Measurements from ENCODE around the gene MCF2L2. TPM values are rescaled to one million over a fixed set of nuclear protein-coding genes. Genes with fewer than 3 reads are reported as not detected.

The MCF2L2 gene
- total RNA-seq, 1 experiment from 2014 or later, result 3.9 TPM

DNA sequence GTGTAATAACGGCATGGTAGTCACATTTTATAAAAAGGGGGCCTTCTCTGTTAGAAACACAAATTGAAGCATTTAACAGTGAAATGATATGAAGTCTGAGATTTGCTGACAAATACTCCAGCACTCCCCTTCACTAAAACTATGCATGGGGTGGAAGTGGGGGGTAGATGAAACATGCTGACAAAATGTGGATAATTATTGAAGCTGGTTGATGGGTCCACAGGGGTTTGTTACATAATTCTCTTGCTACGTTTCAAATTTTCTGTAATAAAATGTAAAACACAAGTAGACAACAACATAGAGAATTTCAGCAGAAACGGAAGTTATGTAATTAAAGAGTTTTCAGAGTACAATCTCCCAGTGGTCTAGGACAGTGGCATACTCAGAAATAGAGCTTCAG, 37.0 kb downstream of the MCF2L2 start:
- BruUV-seq (replicated peaks), result no TSS peak

DNA sequence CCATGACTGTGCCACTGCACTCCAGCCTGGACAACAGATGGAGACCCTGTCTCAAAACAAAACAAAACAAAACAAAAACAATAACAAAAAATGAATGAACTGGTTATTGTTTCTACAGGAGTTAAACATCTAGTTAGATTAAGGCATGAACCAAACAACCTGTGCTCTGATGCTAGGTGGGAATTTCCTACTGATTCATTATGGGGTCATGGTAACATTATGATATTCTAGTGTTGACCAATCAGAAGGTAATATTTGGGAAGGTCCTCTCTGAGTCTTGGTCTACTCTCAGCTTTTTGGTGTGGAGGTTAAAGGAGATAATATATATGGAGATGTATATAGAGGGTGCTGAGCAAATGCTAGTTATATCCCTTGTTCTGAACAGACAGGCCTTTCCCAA, 37.6 kb downstream of the MCF2L2 start:
- no TSS peak for BruUV-seq (replicated peaks)
- Mint-ChIP-seq H3K27me3 (ENCODE audit: insufficient read depth, unreplicated experiment) (no peaks in the 10 kb centered on the region), H3K27ac (ENCODE audit: unreplicated experiment) (no peak overlapping the region), H3K9me3 (ENCODE audit: unreplicated experiment) (no peaks in the 10 kb centered on the region), H3K4me1 (ENCODE audit: low read depth, unreplicated experiment) (no peaks in the 10 kb centered on the region), H3K36me3 (ENCODE audit: insufficient read depth, unreplicated experiment) (no peaks in the 10 kb centered on the region), H3K4me3 (ENCODE audit: unreplicated experiment) (no peak overlapping the region)
- Histone ChIP-seq H3K27me3 (replicated peaks; ENCODE audit: control insufficient read depth, insufficient read depth, low read length) (no peaks in the 10 kb centered on the region), H3K4me1 (peaks cover 10% of the 10 kb centered on the region), H3K4me3 (ENCODE audit: low read depth, low read length) (no peak overlapping the region), H3K36me3 (ENCODE audit: control insufficient read depth, insufficient read depth, low read length) (no peaks in the 10 kb centered on the region), H3K9me3 (no peaks in the 10 kb centered on the region)
- no peak for DNase-seq
- CTCF ChIA-PET, result no interaction called here
- TF ChIP-seq, protein P1, sequence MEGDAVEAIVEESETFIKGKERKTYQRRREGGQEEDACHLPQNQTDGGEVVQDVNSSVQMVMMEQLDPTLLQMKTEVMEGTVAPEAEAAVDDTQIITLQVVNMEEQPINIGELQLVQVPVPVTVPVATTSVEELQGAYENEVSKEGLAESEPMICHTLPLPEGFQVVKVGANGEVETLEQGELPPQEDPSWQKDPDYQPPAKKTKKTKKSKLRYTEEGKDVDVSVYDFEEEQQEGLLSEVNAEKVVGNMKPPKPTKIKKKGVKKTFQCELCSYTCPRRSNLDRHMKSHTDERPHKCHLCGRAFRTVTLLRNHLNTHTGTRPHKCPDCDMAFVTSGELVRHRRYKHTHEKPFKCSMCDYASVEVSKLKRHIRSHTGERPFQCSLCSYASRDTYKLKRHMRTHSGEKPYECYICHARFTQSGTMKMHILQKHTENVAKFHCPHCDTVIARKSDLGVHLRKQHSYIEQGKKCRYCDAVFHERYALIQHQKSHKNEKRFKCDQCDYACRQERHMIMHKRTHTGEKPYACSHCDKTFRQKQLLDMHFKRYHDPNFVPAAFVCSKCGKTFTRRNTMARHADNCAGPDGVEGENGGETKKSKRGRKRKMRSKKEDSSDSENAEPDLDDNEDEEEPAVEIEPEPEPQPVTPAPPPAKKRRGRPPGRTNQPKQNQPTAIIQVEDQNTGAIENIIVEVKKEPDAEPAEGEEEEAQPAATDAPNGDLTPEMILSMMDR (IDR thresholded peaks at IDR 0.05; ENCODE audit: insufficient read depth in 1 of 2, low read depth in 1 of 2, low read length in 1 of 2, severe bottlenecking in 1 of 2, unreplicated experiment in 1 of 2), result no peak
- POLR2A ChIA-PET, result no interaction called here
- intact Hi-C loops (cut with micrococcal nuclease; ENCODE audit: unreplicated experiment), result loop anchor here (5.0 kb wide), 1 partner anchor 56 kb away; no protein-coding TSS in a partner anchor

More for the DNA sequence above, 37.0 kb downstream of the MCF2L2 start:
- Mint-ChIP-seq H3K4me3 (ENCODE audit: unreplicated experiment) (no peak overlapping the region), H3K27me3 (ENCODE audit: insufficient read depth, unreplicated experiment) (no peaks in the 10 kb centered on the region), H3K27ac (ENCODE audit: unreplicated experiment) (no peak overlapping the region), H3K36me3 (ENCODE audit: insufficient read depth, unreplicated experiment) (no peaks in the 10 kb centered on the region), H3K4me1 (ENCODE audit: low read depth, unreplicated experiment) (no peaks in the 10 kb centered on the region), H3K9me3 (ENCODE audit: unreplicated experiment) (no peaks in the 10 kb centered on the region)
- POLR2A ChIA-PET, result no interaction called here
- Histone ChIP-seq H3K9me3 (no peaks in the 10 kb centered on the region), H3K4me3 (ENCODE audit: low read depth, low read length) (no peak overlapping the region), H3K27me3 (replicated peaks; ENCODE audit: control insufficient read depth, insufficient read depth, low read length) (no peaks in the 10 kb centered on the region), H3K4me1 (peaks cover 9% of the 10 kb centered on the region), H3K36me3 (ENCODE audit: control insufficient read depth, insufficient read depth, low read length) (no peaks in the 10 kb centered on the region)
- no peak for DNase-seq
- CTCF ChIA-PET, result no interaction called here
- intact Hi-C loops (cut with micrococcal nuclease; ENCODE audit: unreplicated experiment), result loop anchor here (5.0 kb wide), 1 partner anchor 56 kb away; no protein-coding TSS in a partner anchor
- TF ChIP-seq, protein P1 (IDR thresholded peaks at IDR 0.05; ENCODE audit: insufficient read depth in 1 of 2, low read depth in 1 of 2, low read length in 1 of 2, severe bottlenecking in 1 of 2, unreplicated experiment in 1 of 2), result no peak

DNA sequence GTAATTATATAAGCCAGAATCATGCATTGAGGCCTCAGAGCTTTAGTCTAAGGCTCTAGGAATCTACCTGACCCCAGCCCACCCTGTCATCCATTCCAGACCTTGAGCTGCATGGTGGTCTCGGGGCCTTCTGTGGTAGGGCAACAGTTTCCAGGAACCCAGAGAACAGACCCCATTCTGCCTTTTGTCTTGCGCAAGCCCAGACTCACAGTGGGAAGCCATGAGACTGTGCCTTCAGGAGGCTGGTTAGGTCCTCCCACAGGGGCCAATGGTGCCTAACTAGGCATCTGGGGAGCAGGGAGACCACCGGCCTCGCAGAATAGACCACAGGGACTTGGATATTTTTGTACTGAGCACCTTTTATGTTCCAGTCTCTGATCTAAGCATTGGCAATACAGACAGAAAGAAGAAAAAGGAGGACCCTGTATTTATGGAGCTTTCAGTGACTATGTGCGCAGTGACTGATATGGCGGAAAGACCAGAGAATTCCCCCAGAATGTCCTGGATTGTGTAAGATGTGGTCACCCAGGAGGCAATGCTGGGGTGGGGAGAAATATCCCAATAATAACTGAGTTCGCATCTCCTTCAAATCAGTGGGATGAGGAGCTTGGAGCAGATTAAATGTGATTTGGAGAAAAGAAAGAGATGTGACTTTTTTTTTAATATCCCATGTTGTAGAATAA, 40.1 kb downstream of the MCF2L2 start:
- CTCF ChIA-PET, result interaction anchor here (0.7 kb wide), 1 partner anchor 203 kb away, joined by 6 read pairs; no protein-coding TSS in a partner anchor
- Mint-ChIP-seq H3K9me3 (ENCODE audit: unreplicated experiment) (no peaks in the 10 kb centered on the region), H3K4me3 (ENCODE audit: unreplicated experiment) (no peak overlapping the region), H3K4me1 (ENCODE audit: low read depth, unreplicated experiment) (no peaks in the 10 kb centered on the region), H3K36me3 (ENCODE audit: insufficient read depth, unreplicated experiment) (no peaks in the 10 kb centered on the region), H3K27ac (ENCODE audit: unreplicated experiment) (no peak overlapping the region), H3K27me3 (ENCODE audit: insufficient read depth, unreplicated experiment) (no peaks in the 10 kb centered on the region)
- DNase-seq, result no peak
- POLR2A ChIA-PET, result interaction anchor here (0.7 kb wide), 1 partner anchor 210 kb away, joined by 7 read pairs; no protein-coding TSS in a partner anchor
- Histone ChIP-seq H3K4me1 (0 out of 2 replicates have a peak, but pooled peaks cover 3% of the 10 kb centered on the region), H3K27me3 (replicated peaks; ENCODE audit: control insufficient read depth, insufficient read depth, low read length) (no peaks in the 10 kb centered on the region), H3K36me3 (ENCODE audit: control insufficient read depth, insufficient read depth, low read length) (no peaks in the 10 kb centered on the region), H3K4me3 (ENCODE audit: low read depth, low read length) (no peak overlapping the region), H3K9me3 (no peaks in the 10 kb centered on the region)
- TF ChIP-seq, protein P1 (IDR thresholded peaks at IDR 0.05; ENCODE audit: insufficient read depth in 1 of 2, low read depth in 1 of 2, low read length in 1 of 2, severe bottlenecking in 1 of 2, unreplicated experiment in 1 of 2), result no peak
- BruUV-seq (replicated peaks), result no TSS peak
- intact Hi-C loops (cut with micrococcal nuclease; ENCODE audit: unreplicated experiment), result loop anchor here (5.0 to 10.0 kb wide), 3 partner anchors 379 to 674 kb away; no protein-coding TSS in a partner anchor

All from Caco-2 (cell line).